Urothelium cell line (cell line): Measurements from ENCODE around the gene GOLGA8K.
"Not testable (repeated sequence)": the region's sequence is repeated elsewhere in the genome, so short reads cannot be mapped to it uniquely, and the experiment has no call there.

Source experiments
- DNase-seq: peaks from one replicate; pipeline ENCODE4 v3.0.0; 2011; ENCODE audit warnings: low spot score, mixed read lengths
- FAIRE-seq: peaks from 2 replicates; lab custom pipeline; 2011; peaks lifted over from hg19 to GRCh38; lab: Jason Lieb, UNC

GOLGA8K gene

GRCh38 chr15:32403192-32403591 is at the start of gene GOLGA8K:
Gene GOLGA8K (minus strand): TSS chr15:32403292. CDS start chr15:32403194, 98 bp downstream.
- FAIRE-seq, DNase-seq: not testable (repeated sequence)

- DNase-seq, FAIRE-seq: not testable (repeated sequence)
These were observed 37.4 kb upstream of the GOLGA8K start for GRCh38 chr15:32440445-32440977.

GRCh38 chr15:32434102-32434963 is 31.2 kb upstream of the GOLGA8K start:
- DNase-seq, FAIRE-seq: not testable (repeated sequence)

GRCh38 chr15:32427635-32428034 is 24.5 kb upstream of the GOLGA8K start:
- not testable (repeated sequence) for FAIRE-seq, DNase-seq

GRCh38 chr15:32426511-32426910 is 23.4 kb upstream of the GOLGA8K start:
- FAIRE-seq: not testable (repeated sequence)

DNA sequence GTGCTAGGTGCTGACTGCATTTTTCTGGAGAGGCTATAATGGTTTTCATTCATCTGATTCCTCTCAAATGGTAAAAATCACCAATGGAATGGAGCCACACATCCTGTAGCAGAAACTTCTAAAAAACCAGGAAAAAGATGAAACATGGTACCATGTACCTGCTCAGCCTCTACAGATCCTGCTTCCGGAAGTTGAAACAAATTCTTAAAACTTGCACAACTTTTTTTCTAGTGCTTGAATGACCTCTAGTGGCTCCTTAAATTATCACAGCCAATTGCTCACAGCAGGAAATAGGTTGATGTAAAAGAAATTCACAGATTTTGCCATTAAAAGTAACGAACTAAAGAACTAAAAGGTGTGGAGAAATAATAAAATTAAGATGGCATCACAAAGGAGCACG is 4.8 kb upstream of the GOLGA8K start:
- FAIRE-seq, DNase-seq: not testable (repeated sequence)

More at GRCh38 chr15:32426511-32426910, 23.4 kb upstream of the GOLGA8K start:
- not testable (repeated sequence) for DNase-seq

DNA sequence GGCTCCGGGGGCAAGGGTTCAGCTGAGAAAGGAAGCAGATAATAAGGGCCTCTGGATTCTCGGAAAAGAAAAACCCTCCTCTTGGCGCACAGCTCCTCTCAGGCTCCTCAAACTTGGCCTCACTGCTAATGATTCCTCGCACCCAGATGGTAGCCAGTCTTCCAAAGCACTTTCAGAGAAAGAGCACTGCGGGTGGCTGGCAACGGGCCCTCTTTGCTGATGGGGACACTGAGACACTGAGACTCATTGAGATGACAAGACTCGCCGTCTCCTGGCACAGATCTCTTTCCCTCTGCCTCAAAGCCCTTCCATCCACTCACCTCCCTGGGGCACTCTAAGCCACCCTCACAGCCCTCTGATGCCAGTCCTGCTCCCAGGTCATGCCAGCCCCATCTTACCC is 6.6 kb downstream of the GOLGA8K start:
- DNase-seq, FAIRE-seq: not testable (repeated sequence)

- FAIRE-seq, DNase-seq: not testable (repeated sequence)
These were observed 8.3 kb downstream of the GOLGA8K start for GRCh38 chr15:32394745-32395144.

- not testable (repeated sequence) for DNase-seq, FAIRE-seq
These were observed 14.9 kb downstream of the GOLGA8K start for GRCh38 chr15:32388050-32388648.

- not testable (repeated sequence) for DNase-seq, FAIRE-seq
These were observed 17.1 kb downstream of the GOLGA8K start for GRCh38 chr15:32385823-32386495.

GRCh38 chr15:32374185-32374584 is 28.9 kb downstream of the GOLGA8K start:
- not testable (repeated sequence) for DNase-seq, FAIRE-seq

- FAIRE-seq, DNase-seq: not testable (repeated sequence)
These were observed 29.4 kb downstream of the GOLGA8K start for GRCh38 chr15:32373707-32374106.

GRCh38 chr15:32372075-32372474 is 31.0 kb downstream of the GOLGA8K start:
- peak; percentile 5 for FAIRE-seq
- not testable (repeated sequence) for DNase-seq

DNA sequence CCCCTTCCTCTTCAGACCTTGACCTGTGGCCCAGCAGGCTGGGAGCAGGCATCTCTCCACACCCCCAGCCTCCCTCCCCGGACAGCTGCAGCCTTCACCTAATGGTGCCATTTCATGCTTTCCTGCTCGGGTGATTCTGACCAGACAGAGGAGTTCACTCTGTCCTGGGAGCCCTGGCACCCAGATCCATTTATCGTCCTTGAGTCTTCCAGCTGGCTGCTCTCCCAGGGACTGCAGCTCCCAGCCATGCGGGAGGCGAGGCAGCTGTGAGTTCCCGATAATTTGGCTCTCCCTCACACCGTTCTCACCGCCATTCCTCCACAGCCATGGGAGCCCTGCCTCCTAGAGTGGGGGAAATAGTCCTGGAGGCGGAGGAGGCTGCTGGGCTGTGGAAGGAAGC is 32.6 kb downstream of the GOLGA8K start:
- not testable (repeated sequence) for DNase-seq, FAIRE-seq

- not testable (repeated sequence) for DNase-seq, FAIRE-seq
These were observed 33.0 kb downstream of the GOLGA8K start for GRCh38 chr15:32370064-32370463.

DNA sequence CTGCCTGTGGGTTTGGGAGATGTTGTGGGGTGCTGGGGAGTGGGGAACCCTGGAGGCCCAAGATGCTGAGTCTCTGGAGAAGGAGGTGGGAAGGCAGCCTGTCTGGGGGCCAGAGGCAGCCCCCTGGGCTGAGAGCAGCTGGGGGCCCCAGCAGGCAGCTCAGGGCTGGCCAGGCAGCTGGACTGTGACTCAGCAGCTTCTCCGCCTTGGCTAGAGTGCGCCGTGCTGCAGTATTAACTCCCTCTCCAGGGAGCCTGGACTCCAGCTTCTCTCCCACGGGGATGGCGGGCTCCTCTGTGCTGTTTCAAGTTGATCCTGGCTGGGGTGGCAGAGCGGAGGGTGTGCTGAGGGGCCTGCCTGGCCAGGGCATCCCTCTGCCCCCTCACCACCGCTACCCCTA is 36.6 kb downstream of the GOLGA8K start:
- not testable (repeated sequence) for DNase-seq, FAIRE-seq

GRCh38 chr15:32365955-32366354 is 37.1 kb downstream of the GOLGA8K start:
- FAIRE-seq, DNase-seq: not testable (repeated sequence)

DNA sequence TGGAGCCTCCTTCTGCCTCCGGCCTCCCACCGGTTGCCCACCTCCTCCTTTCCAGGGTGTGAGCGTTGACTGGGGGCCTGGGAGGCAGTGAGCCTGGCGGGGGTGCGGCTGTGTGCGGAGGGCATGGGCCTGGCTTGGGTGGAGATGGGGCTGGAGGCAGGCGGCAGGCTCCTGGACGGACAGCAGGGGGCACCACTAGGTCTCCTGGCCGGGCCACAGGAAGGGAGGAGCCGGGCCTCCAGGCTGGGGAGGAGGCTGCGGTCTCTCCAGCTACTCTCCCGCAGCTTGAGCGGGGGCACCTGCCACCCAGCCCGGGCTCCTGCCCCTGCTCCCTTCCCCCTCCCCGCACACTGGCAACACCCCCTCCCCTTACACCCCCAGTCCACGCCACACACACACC is 38.1 kb downstream of the GOLGA8K start:
- FAIRE-seq, DNase-seq: not testable (repeated sequence)

GRCh38 chr15:32363449-32363848 is 39.6 kb downstream of the GOLGA8K start:
- FAIRE-seq: not testable (repeated sequence)

GRCh38 chr15:32361662-32362061 is 41.4 kb downstream of the GOLGA8K start:
- not testable (repeated sequence) for FAIRE-seq, DNase-seq

More at GRCh38 chr15:32363449-32363848, 39.6 kb downstream of the GOLGA8K start:
- DNase-seq: not testable (repeated sequence)
